Measurements from ENCODE around the gene RPUSD2. TPM values are rescaled to one million over a fixed set of nuclear protein-coding genes. Genes with fewer than 3 reads are reported as not detected.

RPUSD2 gene
- total and polyA plus RNA-seq, 10 donors, result 7.1 to 12.3 (median 8.9) TPM

- DNase-seq, result no peak
- H3K27ac ChIP-seq, result no peak overlapping the region
- 88 to 98% (median 96%) methylated on average over 2 of the region's 2 CpGs for WGBS, 5 donors
- no peaks in the 10 kb centered on the region for H3K9me3 ChIP-seq
- H3K4me1 ChIP-seq, result peaks cover 0 to 1% (median 0%) of the 10 kb centered on the region in 6 donors
- no peak overlapping the region for H3K4me3 ChIP-seq
- H3K27me3 ChIP-seq (replicated peaks in 1 of 7), result no peaks in the 10 kb centered on the region
- TF ChIP-seq CTCF (IDR thresholded peaks at IDR 0.05 in 8 of 11, conservative IDR thresholded peaks at IDR 0.05 in 3 of 11) (no peak), POLR2A (IDR thresholded peaks at IDR 0.05) (no peak), POLR2AphosphoS5 (IDR thresholded peaks at IDR 0.05) (no peak)
- peaks cover 0 to 16% (median 0%) of the 10 kb centered on the region in 6 donors for H3K36me3 ChIP-seq
- intact Hi-C loops (cut with DNase I; ENCODE audit: low total_unique reads), result no loop called here
Measured at GRCh38 chr15:40623361-40623760, 54.3 kb downstream of the RPUSD2 start.

Small RNA genes within 50 kb of the gene (small RNA-seq; reads per million reads assigned to genes)
- gene RF00017 (0 reads per million in 4 donors), gene RN7SL376P (0 reads per million in 4 donors), gene RNU6-516P (0 reads per million in 4 donors)

Other genes starting within 250 kb of the RPUSD2 start
- gene INAFM2, start 245.6 kb upstream of the RPUSD2 start, total RNA-seq, result 10 to 100 TPM; 16.8 to 29.6 (median 22.9) TPM
- gene INAFM2, start 245.6 kb upstream of the RPUSD2 start, polyA plus RNA-seq, result 10 to 100 TPM in 1 of 3 donors, 1 to 10 TPM in 2; 7.4 to 10.9 (median 9.8) TPM
- gene CCDC9B, start 228.4 kb upstream of the RPUSD2 start, total RNA-seq, result 10 to 100 TPM in 3 of 7 donors, 1 to 10 TPM in 4; 3.5 to 19.4 (median 9.4) TPM
- 1 to 10 TPM; 2.2 to 8.0 (median 3.1) TPM for gene CCDC9B, start 228.4 kb upstream of the RPUSD2 start, polyA plus RNA-seq
- not detected for gene PHGR1, start 218.3 kb upstream of the RPUSD2 start, total RNA-seq
- 1 to 10 TPM in 1 of 3 donors, under 1 TPM in 1, not detected in 1; 0.67 to 4.9 TPM for gene PHGR1, start 218.3 kb upstream of the RPUSD2 start, polyA plus RNA-seq
- 1 to 10 TPM in 2 of 7 donors, under 1 TPM in 4, not detected in 1; 0.05 to 3.0 (median 0.45) TPM for gene DISP2, start 211.1 kb upstream of the RPUSD2 start, total RNA-seq
- under 1 TPM; 0.47 to 0.63 (median 0.54) TPM for gene DISP2, start 211.1 kb upstream of the RPUSD2 start, polyA plus RNA-seq
- gene KNSTRN, start 186.6 kb upstream of the RPUSD2 start, total RNA-seq, result 10 to 100 TPM in 4 of 7 donors, 1 to 10 TPM in 3; 8.3 to 16.8 (median 11.5) TPM
- gene KNSTRN, start 186.6 kb upstream of the RPUSD2 start, polyA plus RNA-seq, result 10 to 100 TPM in 1 of 3 donors, 1 to 10 TPM in 2; 6.0 to 10.3 (median 9.0) TPM
- gene IVD, start 163.5 kb upstream of the RPUSD2 start, total RNA-seq, result 10 to 100 TPM; 39.6 to 93.9 (median 61.6) TPM
- gene IVD, start 163.5 kb upstream of the RPUSD2 start, polyA plus RNA-seq, result 10 to 100 TPM; 25.1 to 44.4 (median 35.1) TPM
- gene BAHD1, start 128.3 kb upstream of the RPUSD2 start, total RNA-seq, result 10 to 100 TPM; 13.5 to 27.0 (median 22.2) TPM
- 10 to 100 TPM in 1 of 3 donors, 1 to 10 TPM in 2; 7.4 to 14.2 (median 8.7) TPM for gene BAHD1, start 128.3 kb upstream of the RPUSD2 start, polyA plus RNA-seq
- gene CHST14, start 98.3 kb upstream of the RPUSD2 start, total RNA-seq, result 10 to 100 TPM; 12.0 to 18.5 (median 15.3) TPM
- 10 to 100 TPM in 1 of 3 donors, 1 to 10 TPM in 2; 7.1 to 10.6 (median 9.0) TPM for gene CHST14, start 98.3 kb upstream of the RPUSD2 start, polyA plus RNA-seq
- 10 to 100 TPM; 38.9 to 64.1 (median 46.4) TPM for gene CCDC32, start 4.3 kb upstream of the RPUSD2 start, total RNA-seq
- 10 to 100 TPM; 27.3 to 42.5 (median 33.6) TPM for gene CCDC32, start 4.3 kb upstream of the RPUSD2 start, polyA plus RNA-seq
- gene KNL1, start 24.9 kb downstream of the RPUSD2 start, total RNA-seq, result 1 to 10 TPM; 2.1 to 9.7 (median 4.6) TPM
- 1 to 10 TPM in 1 of 3 donors, under 1 TPM in 2; 0.52 to 2.1 (median 0.67) TPM for gene KNL1, start 24.9 kb downstream of the RPUSD2 start, polyA plus RNA-seq
- 1 to 10 TPM in 5 of 7 donors, under 1 TPM in 2; 0.43 to 5.5 (median 3.0) TPM for gene RAD51, start 125.9 kb downstream of the RPUSD2 start, total RNA-seq
- gene RAD51, start 125.9 kb downstream of the RPUSD2 start, polyA plus RNA-seq, result 1 to 10 TPM in 2 of 3 donors, under 1 TPM in 1; 0.72 to 4.7 (median 2.0) TPM
- 10 to 100 TPM; 19.7 to 32.2 (median 25.6) TPM for gene RMDN3, start 186.0 kb downstream of the RPUSD2 start, total RNA-seq
- 10 to 100 TPM; 13.0 to 15.4 (median 13.7) TPM for gene RMDN3, start 186.0 kb downstream of the RPUSD2 start, polyA plus RNA-seq
- 10 to 100 TPM in 4 of 7 donors, 1 to 10 TPM in 3; 6.1 to 21.9 (median 13.6) TPM for gene GCHFR, start 194.8 kb downstream of the RPUSD2 start, total RNA-seq
- 10 to 100 TPM; 17.7 to 38.0 (median 23.6) TPM for gene GCHFR, start 194.8 kb downstream of the RPUSD2 start, polyA plus RNA-seq
- gene C15orf62, start 200.7 kb downstream of the RPUSD2 start, total RNA-seq, result under 1 TPM in 6 of 7 donors, not detected in 1; 0.20 to 0.66 (median 0.39) TPM
- under 1 TPM; 0.36 to 0.39 (median 0.38) TPM for gene C15orf62, start 200.7 kb downstream of the RPUSD2 start, polyA plus RNA-seq
- gene ZFYVE19, start 237.8 kb downstream of the RPUSD2 start, total RNA-seq, result 10 to 100 TPM; 16.1 to 31.1 (median 20.3) TPM
- 10 to 100 TPM; 23.2 to 31.7 (median 27.3) TPM for gene ZFYVE19, start 237.8 kb downstream of the RPUSD2 start, polyA plus RNA-seq
- gene DNAJC17, start 238.2 kb downstream of the RPUSD2 start, total RNA-seq, result 10 to 100 TPM; 16.2 to 57.1 (median 41.1) TPM
- 10 to 100 TPM; 52.5 to 61.5 (median 60.4) TPM for gene DNAJC17, start 238.2 kb downstream of the RPUSD2 start, polyA plus RNA-seq